Esophagus squamous epithelium (tissue), 5 donors: Measurements from ENCODE around the gene MOV10L1. TPM values are rescaled to one million over a fixed set of nuclear protein-coding genes. Genes with fewer than 3 reads are reported as not detected.

Source experiments
- DNase-seq: peaks from one replicate; lab custom pipeline; 2025; lab: John Stamatoyannopoulos, UW
- H3K27ac ChIP-seq, 4 donors: fragments of 200-600 bp; sonication (generic); one replicate each; pipeline ENCODE4 v1.5.1; 2016 to 2019; ENCODE audit warnings: mild to moderate bottlenecking in 1 of 4
- H3K27me3 ChIP-seq, 4 donors: fragments of 200-600 bp; sonication (generic); 1 replicate in 3 of 4; 2 replicates in 1 of 4; pipeline versions ENCODE4 v1.5.1 to v1.6.0; 2017 to 2021; ENCODE audit warnings: antibody characterized with exemption in 1 of 4
- H3K36me3 ChIP-seq, 3 donors: fragments of 200-600 bp; sonication (generic); one replicate each; pipeline ENCODE4 v1.5.1; 2016 to 2019
- H3K4me1 ChIP-seq, 3 donors: fragments of 200-600 bp; sonication (generic); one replicate each; pipeline ENCODE4 v1.5.1; 2017 to 2019
- H3K4me3 ChIP-seq, 4 donors: fragments of 200-600 bp; sonication (generic); 1 replicate in 3 of 4; 2 replicates in 1 of 4; pipeline ENCODE4 v1.5.1; 2016 to 2019; ENCODE audit warnings: mild to moderate bottlenecking in 2 of 4, moderate library complexity in 1 of 4
- H3K9me3 ChIP-seq, 3 donors: fragments of 200-600 bp; sonication (generic); one replicate each; pipeline ENCODE4 v1.5.1; 2016 to 2019
- CTCF ChIP-seq, 6 experiments: fragments of 450-650 bp in 4 of 6; fragments of 200-600 bp in 2 of 6; sonication (generic) in 2 of 6; IDR thresholded peaks; one replicate each; pipeline ENCODE4 v1.5.1; 2016 to 2019; ENCODE audit warnings: antibody characterized with exemption in 6 of 6, mild to moderate bottlenecking in 4 of 6, moderate library complexity in 4 of 6
- POLR2A ChIP-seq, 4 donors: fragments of 450-650 bp; IDR thresholded peaks; one replicate each; pipeline ENCODE4 v1.6.1; 2017; ENCODE audit warnings: antibody characterized with exemption in 4 of 4, mild to moderate bottlenecking in 4 of 4, moderate library complexity in 3 of 4
- WGBS, 2 donors: methylation state at CpG; one replicate each; pipeline ENCODE4 v1.1.5; 2018; 5-methylcytosine and 5-hydroxymethylcytosine counted together
- intact Hi-C: fragments of 100-400 bp; cut with DNase I; formaldehyde crosslinking; loops from one replicate; pipeline ENCODE4 v1.15.0; 2022
- total RNA-seq, 4 donors: library from RNA; depleted of rRNA; stranded (reverse); fragments of >200 nt; gene quantifications; one replicate each; pipeline ENCODE4 v1.1.0, GENCODE V29; 2016
- donor health status: DM: yes; HTN: yes; CAD: no.

The MOV10L1 gene
- total RNA-seq, 4 donors from 2014 or later = 0.06 to 0.57 (median 0.13) TPM; not detected in 1

DNA sequence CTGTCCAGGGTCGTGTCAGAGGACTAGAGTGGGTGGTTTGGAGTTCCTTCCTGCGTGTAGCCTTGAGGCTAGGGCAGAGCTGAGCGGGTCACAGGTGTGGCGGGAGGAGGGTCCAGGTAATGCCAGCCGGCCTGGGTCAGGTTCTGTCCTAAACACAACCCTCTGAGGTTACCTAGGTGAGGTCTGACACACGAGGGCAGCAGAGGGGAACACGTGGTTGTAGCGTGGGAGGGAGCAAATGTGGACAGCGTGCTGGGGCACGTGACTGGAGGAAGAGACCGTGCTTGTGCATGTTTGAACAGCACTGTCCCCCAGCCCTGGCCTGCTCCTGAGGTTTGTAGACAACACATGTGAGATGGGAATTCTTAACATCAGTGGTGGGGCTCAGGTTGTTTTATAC lies 13.1 kb downstream of the MOV10L1 start:
- DNase-seq = no peak
- Histone ChIP-seq H3K27me3 (no peaks in the 10 kb centered on the region), H3K4me3 (no peak overlapping the region), H3K9me3 (no peaks in the 10 kb centered on the region), H3K27ac (no peak overlapping the region), H3K36me3 (no peaks in the 10 kb centered on the region), H3K4me1 (peaks cover 0 to 9% (median 0%) of the 10 kb centered on the region in 3 donors)
- intact Hi-C loops = no loop called here
- TF ChIP-seq CTCF (IDR thresholded peaks at IDR 0.05) = no peak
- no peak for TF ChIP-seq POLR2A (IDR thresholded peaks at IDR 0.05)
- WGBS, 2 donors = 44 to 56% methylated on average over 6 to 10 of the region's 11 CpGs

DNA sequence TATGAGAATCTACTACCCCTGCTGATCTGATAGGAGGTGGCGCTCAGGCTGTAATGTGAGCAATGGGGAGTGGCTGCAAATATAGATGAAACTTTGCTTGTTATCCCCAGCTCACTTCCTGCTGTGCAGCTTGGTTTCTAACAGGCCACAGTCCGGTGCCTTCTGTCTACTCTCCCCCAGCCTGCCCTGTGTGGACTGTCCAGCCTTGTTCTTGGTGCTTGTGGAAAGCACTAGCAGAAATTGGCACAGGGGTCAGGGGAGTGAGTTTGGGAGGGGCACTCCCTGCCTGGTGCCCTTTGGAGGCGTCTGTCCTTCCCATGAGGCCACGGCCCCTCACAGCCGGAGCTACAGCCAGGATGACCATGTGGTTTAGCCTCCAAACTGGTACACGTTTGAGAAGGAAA lies 14.3 kb downstream of the MOV10L1 start:
- Histone ChIP-seq H3K4me1 (peaks cover 0 to 9% (median 0%) of the 10 kb centered on the region in 3 donors), H3K9me3 (no peaks in the 10 kb centered on the region), H3K27ac (no peak overlapping the region), H3K36me3 (no peaks in the 10 kb centered on the region), H3K4me3 (no peak overlapping the region), H3K27me3 (no peaks in the 10 kb centered on the region)
- 68 to 74% methylated on average over 4 of the region's 6 CpGs for WGBS, 2 donors
- no peak for DNase-seq
- intact Hi-C loops = no loop called here
- TF ChIP-seq CTCF (IDR thresholded peaks at IDR 0.05) (no peak), POLR2A (IDR thresholded peaks at IDR 0.05) (no peak)

DNA sequence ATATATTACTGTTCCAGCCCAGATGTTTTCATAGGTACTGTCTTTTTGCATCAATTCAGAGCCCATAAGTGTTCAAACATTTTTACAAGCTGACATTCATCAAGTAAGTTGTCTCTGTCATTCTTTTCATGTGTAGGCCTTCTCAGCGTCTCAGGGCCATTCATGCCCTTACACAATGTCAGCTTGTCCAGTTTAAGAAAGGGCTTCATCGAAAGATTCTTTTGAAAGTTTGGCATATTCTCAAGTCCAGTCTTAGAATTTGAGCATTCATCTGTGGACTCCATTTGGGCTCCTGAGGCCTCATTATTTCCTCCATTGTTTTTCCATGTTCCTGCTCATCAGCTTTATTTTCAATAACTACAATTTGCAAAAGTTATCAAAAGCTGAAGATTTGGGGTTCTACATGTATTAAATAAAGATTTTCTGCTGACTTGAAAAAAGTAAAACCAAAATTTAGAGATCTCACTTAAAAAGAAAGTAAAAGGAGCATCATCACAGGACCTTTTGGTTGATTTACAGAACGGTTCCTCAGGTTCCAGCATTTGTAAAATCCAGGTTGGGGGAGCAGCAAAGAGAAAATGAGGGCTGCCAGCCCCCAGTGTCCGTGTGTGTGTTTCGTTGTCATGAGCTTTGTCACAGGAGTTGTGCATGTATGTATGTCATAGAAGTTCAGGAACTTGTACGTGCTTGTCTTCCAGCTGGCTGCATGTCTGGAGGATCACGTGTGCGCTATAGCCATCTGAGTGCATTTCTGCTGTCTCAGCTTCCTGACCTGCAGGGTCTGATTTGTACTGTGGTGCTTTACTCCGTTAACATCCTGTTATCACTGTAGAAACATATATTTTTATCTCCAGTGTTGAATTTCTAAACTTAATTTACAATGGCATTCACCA lies 15.6 kb downstream of the MOV10L1 start:
- H3K4me3 ChIP-seq = peak overlapping the region in 1 of 4 donors; percentile 15
- 25 to 30% methylated on average over 9 of the region's 9 CpGs for WGBS, 2 donors
- DNase-seq = no peak
- no peak overlapping the region for H3K27ac ChIP-seq
- no peaks in the 10 kb centered on the region for H3K27me3 ChIP-seq
- H3K9me3 ChIP-seq = no peaks in the 10 kb centered on the region
- TF ChIP-seq POLR2A (IDR thresholded peaks at IDR 0.05) = no peak
- no peak for TF ChIP-seq CTCF (IDR thresholded peaks at IDR 0.05)
- H3K36me3 ChIP-seq = no peaks in the 10 kb centered on the region
- intact Hi-C loops = no loop called here
- H3K4me1 ChIP-seq = peaks cover 0 to 9% (median 0%) of the 10 kb centered on the region in 3 donors

DNA sequence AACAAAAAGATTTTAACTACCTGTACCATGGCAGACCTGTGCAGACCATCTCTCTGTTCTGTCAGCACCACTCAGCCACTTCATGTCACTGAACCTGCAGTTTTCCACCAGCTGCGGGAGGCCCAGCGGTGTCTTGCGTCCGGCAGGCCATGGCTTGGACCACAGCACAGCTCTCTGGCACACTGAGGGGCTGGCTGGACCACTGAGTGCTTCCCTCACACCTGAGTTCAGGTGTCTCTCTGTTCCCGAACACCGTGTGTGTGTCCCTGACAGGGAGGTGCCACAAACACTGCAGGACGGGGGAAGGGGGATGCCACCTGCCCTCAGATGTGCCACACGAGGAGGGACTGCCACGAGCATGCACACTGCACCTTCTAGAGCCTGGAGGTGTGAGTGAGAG lies 17.7 kb downstream of the MOV10L1 start:
- H3K27ac ChIP-seq = no peak overlapping the region
- no peak overlapping the region for H3K4me3 ChIP-seq
- peaks cover 0 to 9% (median 0%) of the 10 kb centered on the region in 4 donors for H3K27me3 ChIP-seq
- peaks cover 0 to 9% (median 0%) of the 10 kb centered on the region in 3 donors for H3K4me1 ChIP-seq
- TF ChIP-seq CTCF (IDR thresholded peaks at IDR 0.05) (no peak), POLR2A (IDR thresholded peaks at IDR 0.05) (no peak)
- H3K36me3 ChIP-seq = no peaks in the 10 kb centered on the region
- no peaks in the 10 kb centered on the region for H3K9me3 ChIP-seq
- no peak for DNase-seq
- WGBS, 2 donors = 79 to 81% methylated on average over 3 to 6 of the region's 9 CpGs
- intact Hi-C loops = no loop called here

GRCh38 chr22:50111056-50111455 lies 21.2 kb downstream of the MOV10L1 start:
- Histone ChIP-seq H3K4me1 (peaks cover 0 to 16% (median 4%) of the 10 kb centered on the region in 3 donors), H3K9me3 (no peaks in the 10 kb centered on the region), H3K36me3 (no peaks in the 10 kb centered on the region), H3K27me3 (peaks cover 0 to 33% (median 0%) of the 10 kb centered on the region in 4 donors), H3K27ac (no peak overlapping the region), H3K4me3 (no peak overlapping the region)
- DNase-seq = no peak
- TF ChIP-seq POLR2A (IDR thresholded peaks at IDR 0.05) (no peak), CTCF (IDR thresholded peaks at IDR 0.05) (no peak)
- 87 to 89% methylated on average over 1 of the region's 1 CpG for WGBS, 2 donors
- intact Hi-C loops = no loop called here
